SHP77 (cell line): ENCODE results near the gene TEKT2.

Source experiments
- DNase-seq, 2 experiments: peaks; one replicate each; lab custom pipeline; 2025; lab: John Stamatoyannopoulos, UW

The TEKT2 gene

GRCh38 chr1:36083635-36084496 is at the start of gene TEKT2:
TEKT2 (plus strand) TSS chr1:36084094; CDS start chr1:36084922, 828 bp downstream.
- DNase-seq: peak; percentile 57 to 63

DNA sequence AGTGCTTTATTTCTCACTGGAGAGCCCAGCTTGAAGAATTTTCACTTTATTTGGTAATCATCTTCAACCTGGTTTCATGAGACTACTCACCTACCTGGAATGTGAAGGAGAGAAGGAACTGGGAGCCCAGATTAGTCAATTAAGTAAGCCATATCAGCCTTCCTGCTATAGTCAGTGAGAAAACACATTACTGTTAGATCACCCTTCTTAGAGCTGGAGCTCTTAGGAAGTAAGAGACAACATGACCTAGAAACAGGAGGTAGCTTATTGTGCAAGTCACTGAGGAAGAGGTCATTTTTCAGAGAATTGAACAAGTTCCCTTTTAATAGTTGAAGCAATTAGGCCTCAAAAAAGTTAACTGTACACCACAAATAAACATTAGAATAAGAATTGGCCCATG is 49.2 kb upstream of the TEKT2 start:
- no peak for DNase-seq

- DNase-seq: no peak
Measured at GRCh38 chr1:36035154-36035553, 48.7 kb upstream of the TEKT2 start.

DNA sequence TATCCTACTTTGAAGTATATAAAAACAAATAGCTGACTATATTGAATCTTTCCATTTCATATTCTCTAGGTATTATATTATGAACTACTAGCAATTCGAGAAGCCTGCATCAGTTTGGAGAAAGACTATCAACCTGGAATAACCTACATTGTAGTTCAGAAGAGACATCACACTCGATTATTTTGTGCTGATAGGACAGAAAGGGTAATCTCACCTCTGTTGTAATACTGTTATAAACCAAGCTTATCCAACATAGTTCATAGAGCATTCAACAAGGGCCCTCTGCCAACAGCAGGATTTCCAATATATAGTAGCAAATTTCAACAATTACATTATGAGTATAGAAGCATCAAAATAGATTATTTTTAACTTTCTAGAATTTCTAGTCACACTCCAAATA is 43.7 kb upstream of the TEKT2 start:
- no peak for DNase-seq

DNA sequence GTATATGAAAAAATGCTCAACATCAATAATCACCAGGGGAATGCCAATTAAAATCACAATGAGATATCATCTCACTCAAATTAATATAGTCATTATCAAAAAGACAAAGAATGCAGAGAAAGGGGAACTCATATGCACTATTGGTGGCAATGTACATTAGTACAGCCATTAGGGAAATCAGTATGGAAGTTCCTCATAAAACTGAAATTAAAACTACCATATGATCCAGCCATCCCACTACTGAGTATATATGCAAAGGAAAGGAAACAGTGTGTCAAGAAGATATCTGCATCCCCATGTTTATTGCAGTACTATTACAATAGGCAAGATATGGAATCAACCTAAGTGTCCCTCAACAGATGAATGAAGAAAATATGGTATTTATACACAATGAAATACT is 32.1 kb upstream of the TEKT2 start:
- no peak for DNase-seq

DNA sequence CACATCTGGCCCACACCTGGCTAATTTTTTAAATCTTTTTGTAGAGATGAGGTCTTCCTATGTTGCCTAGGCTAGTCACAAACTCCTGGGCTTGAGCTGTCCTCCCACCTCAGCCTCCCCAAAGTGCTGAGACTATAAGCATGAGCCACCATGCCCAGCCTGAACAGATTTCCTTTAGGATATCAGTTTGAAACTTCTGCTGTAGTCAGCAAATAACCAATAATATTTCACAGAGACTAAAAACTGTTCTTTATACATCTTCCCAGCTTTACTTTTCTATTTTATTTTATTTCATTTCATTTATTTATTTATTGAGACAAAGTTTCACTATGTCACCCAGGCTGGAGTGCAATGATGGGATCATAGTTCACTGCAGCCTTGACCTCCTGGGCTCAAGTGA is 29.9 kb upstream of the TEKT2 start:
- no peak for DNase-seq

- DNase-seq: no peak
Measured at GRCh38 chr1:36055706-36056105, 28.2 kb upstream of the TEKT2 start.

DNA sequence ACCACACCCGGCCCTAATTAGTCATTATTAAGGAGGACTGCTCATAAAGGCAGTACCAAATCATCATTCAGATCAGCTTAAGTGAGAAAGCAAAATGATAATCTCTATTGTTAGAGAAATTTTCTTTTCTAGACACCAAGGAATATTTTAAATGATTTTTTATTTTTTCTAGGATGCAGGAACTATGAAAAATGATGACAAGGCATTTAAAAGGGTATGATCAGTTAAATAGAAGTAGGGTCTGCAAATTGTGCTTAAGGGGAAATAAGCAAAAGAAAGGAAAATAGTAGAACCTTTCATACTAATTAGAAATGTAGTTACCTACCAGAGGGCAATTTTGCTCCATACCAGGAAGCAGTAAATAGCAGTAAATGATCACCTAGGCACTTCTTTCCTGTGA is 21.6 kb upstream of the TEKT2 start:
- DNase-seq: no peak

GRCh38 chr1:36067871-36068270 is 16.0 kb upstream of the TEKT2 start:
- DNase-seq: no peak

DNA sequence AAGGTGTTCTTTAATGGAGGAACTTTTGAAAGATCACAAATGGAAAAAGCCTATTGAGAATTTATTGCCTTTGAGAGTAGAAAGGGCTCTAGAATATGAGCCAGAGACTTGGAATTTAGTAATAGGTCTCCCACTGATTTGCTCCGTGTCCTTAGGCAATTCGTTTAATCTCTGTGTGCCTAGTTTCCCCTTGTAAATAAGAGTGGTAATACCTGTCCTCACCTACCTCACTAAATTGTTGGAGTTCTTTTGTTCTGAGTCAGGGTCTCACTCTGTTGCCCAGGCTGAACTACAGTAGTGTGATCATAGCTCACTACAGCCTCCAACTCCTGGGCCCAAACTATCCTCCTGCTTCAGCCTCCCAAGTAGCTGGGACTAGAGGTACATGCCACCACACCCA is 15.0 kb upstream of the TEKT2 start:
- DNase-seq: no peak

DNA sequence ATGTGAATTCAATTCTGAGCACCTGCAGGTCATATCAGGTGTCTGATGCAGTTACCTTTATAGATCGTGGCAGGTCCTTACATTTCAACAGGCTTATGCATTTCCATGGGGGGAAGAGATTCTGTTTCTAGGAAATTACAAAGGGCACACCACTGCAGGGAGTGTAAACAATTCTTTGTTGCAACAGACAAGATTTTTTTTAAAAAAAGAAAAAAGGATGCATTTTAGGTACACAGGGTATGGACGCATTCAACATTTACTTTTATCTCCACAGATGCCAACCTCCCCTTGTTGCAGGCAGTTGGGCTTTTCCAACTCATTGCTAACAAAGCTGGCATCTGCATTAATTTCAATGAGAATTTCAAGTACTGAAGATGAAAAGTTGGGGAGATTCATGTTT is 13.5 kb upstream of the TEKT2 start:
- DNase-seq: no peak

DNA sequence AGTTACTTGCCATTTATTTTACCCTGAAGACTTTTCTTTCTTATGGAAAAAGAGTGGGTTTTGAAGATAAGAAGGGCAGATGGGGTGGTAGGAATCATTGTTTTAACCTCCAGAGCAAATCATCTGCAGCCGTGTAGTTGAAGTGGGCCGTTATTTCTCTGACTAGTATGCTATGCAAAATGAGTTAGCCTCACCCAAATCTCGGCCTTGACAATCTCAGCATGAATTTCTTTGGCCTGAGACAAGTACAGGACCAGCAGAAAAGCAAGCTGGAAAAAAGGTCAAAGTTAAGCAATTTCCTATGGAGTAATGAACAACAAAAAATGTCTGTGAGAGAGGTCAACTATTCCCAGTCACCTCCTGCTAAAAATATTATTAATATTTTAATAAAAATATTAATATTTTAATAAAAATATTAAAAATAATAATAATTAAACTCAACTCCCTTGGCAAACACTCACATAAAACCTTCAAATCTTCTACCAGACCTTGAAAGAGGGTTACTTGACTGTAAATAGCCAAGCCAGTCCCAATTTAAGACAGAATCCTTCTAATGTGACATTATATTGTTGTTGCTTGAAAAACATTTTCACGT is 6.8 kb upstream of the TEKT2 start:
- DNase-seq: no peak

DNA sequence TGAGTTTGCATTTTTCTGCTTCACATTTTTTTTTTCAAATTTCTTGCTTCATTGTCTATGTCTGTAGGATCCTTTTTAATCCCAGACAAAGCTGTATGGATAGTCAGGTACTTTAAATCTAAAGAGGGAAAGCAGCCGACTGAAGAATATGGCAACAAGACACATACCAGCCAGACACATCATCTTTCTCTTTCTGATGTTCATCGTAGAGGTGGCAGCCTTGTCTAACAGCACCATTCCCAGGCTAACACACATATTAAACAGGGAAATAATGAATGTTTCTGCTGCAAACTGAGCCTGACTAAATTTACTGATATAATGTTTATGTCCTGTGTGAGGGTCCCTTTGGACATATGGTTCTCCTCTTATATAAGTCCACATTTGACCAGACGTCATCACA is 3.7 kb upstream of the TEKT2 start:
- DNase-seq: no peak

DNA sequence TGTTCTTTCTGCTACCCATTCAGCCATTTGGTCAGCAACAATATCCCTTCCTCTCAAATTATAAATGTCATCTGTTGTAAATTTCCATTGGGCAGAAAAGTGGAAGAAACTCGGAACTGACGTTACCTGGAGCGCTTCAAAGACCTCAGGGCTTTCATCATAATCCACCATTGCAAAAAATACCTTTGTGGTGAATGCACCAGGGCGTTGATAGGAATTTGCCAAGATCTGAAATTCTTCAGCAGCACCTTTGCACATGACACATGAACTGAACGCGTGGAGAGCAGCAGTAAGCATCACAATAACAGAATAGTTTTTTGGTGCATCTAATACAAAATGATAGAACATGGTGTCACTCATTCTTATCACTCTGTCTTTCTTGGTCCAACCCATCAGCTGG is 3.1 kb upstream of the TEKT2 start:
- no peak for DNase-seq

- no peak for DNase-seq
Measured at GRCh38 chr1:36081926-36082485, 1.9 kb upstream of the TEKT2 start.

DNA sequence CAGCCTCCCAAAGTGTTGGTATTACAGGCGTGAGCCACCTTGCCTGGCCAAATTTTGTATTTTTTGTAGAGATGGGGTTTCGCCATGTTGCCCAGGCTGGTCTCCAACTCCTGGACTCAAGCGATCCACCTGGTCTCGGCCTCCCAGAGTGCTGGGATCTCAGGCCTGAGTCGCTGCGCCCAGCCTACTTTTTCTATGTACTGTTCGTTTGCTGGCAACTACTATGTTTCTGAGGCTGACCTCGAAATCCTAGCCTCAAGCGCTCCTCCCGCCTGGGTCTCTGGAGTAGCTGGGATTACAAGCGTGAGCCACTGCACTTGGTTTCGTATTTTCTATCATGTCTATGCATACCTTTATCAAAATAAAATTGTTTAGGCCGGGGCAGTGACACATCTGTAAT is 675 bp upstream of the TEKT2 start:
- no peak for DNase-seq

GRCh38 chr1:36084497-36085115 is 712 bp downstream of the TEKT2 start:
- no peak for DNase-seq

DNA sequence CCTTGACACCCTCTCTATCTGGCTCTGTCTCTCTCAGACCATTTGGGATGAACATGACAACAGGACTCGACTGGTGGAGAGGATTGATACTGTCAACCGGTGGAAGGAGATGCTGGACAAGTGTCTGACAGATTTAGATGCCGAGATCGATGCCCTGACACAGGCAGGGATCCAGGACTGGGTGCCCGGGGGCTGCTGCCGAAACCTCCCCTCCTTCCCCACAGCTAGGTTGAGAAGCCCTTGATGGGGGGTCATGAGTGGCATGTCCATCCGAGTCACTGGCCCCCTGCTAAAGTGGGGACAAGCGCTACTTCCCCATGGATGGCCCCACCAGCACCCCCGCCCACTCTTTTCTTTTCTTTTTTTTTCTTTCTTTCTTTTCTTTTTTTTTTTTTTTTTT is 1.2 kb downstream of the TEKT2 start:
- no peak for DNase-seq

DNA sequence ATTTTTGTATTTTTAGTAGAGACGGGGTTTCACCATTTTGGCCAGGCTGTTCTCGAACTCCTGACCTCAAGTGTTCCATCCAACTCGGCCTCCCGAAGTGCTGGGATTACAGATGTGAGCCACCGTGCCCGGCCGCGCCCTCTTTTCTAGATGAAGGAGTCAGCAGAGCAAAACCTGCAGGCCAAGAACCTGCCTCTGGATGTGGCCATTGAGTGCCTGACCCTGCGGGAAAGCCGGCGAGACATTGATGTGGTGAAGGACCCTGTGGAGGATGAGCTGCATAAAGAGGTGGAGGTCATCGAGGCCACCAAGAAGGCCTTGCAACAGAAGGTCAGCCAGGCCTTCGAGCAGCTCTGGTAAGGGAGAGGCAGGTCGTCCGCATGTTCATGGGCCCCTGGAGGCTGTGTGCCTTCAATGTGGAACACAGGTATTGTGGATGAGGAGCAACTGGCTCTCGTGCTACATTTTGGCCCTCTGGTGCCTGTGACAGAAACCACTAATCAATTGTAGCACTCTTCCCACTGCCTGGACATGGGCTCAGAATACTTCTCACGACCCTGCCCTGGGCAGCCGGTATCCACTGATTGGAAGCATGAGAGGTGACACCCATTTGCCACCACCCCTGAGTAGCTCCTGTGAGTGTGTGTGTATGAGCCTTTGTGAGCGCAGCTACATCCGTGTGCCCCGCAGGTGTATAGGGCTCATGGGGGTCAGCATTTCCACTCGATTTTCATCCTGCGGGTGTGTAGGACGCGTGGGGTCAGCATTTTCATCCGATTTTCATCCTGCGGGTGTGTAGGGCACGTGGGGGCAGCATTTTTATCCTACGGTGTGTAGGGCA is 2.0 kb downstream of the TEKT2 start:
- no peak for DNase-seq

DNA sequence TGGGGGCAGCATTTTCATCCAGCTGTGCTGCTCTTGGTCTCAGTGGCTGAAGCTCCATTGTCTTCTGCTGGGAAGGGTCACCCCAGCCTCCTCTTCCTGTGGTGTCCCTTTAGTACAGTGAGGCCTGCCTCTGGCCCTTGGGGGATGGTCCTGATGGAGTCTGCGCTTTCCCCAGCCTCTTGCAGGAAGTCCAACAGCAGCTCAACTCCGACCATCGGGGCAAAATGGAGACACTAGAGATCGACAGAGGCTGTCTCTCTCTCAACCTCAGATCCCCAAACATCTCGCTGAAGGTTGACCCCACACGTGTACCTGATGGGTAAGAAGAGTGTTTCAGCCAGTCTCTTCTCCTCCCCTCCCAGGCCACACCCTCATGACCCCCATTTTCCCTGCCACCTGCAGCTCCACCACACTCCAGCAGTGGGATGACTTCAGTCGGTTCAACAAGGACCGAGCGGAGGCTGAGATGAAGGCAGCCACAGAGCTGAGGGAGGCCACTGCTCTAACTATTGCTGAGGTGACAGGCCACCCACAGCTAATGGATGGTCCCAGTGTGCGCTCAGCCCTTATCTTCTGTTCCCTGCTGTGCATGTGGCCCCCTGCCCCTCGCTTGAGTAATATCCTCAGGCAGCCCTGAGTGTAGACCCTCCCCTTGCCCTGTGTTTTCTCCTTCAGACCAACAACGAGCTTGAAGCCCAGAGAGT is 2.8 kb downstream of the TEKT2 start:
- DNase-seq: no peak
